PC-3 (cell line): Measurements from ENCODE around the gene SLC25A23.
A peak's percentile ranks its signal among the peaks of the same experiment; 100 is the strongest.

ENCODE experiments used
- CTCF ChIP-seq: fragments of 300-600 bp; sonication (generic); conservative IDR thresholded peaks from 2 replicates; pipeline ENCODE4 v1.5.1; 2017; ENCODE audit warnings: antibody characterized with exemption, low read depth, mild to moderate bottlenecking, low read length
- EZH2 ChIP-seq: fragments of 300-600 bp; sonication (generic); IDR thresholded peaks from one replicate; pipeline ENCODE4 v1.6.1; 2017; ENCODE audit warnings: antibody characterized with exemption, mild to moderate bottlenecking, low read length; ENCODE audit not compliant: unreplicated experiment
- EZH2phosphoT487 ChIP-seq: fragments of 300-600 bp; sonication (generic); IDR thresholded peaks from 2 replicates; pipeline ENCODE4 v1.6.1; 2018; ENCODE audit warnings: mild to moderate bottlenecking, antibody characterized with exemption, low read length, borderline replicate concordance

- TF ChIP-seq EZH2: no peak
- peak; percentile 71 for TF ChIP-seq CTCF
- no peak for TF ChIP-seq EZH2phosphoT487
Observed at GRCh38 chr19:6481541-6482342, 22.1 kb upstream of the SLC25A23 start, which contains the start of gene DENND1C.
